ENCODE results near the gene SRRM2.

SRRM2 gene

GRCh38 chr16:2799205-2799858 lies 46.9 kb downstream of the SRRM2 start:
- DNase-seq, result no peak

DNA sequence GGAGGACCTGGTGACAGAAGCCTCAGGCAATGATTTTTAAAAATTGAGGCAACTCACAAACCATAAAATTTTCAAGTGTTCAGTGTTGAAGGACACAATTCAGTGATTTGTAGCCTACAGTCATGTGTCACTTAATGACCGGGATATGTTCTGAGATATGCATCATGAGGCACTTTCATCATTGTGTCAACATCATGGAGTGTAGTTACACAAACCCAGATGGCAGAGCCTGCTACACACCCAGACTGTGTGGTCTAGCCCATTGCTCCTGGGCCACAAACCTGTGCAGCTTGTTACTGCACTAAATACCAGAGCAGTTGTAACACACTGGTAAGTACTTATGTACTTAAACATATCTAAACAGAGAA lies 47.4 kb downstream of the SRRM2 start:
- no peak for DNase-seq

GRCh38 chr16:2803545-2804195 lies 51.2 kb downstream of the SRRM2 start:
- DNase-seq, result no peak

DNA sequence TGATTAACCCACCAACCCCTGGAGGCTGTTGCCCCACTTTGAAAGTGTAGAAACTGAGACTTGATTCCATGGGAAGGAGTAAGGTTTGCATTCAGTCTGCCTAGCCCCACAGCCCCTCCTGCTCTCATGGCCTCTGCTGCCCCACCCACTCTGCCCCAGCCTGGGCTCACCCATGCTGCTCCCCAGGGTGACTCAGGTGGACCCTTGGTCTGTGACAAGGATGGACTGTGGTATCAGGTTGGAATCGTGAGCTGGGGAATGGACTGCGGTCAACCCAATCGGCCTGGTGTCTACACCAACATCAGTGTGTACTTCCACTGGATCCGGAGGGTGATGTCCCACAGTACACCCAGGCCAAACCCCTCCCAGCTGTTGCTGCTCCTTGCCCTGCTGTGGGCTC lies 52.3 kb downstream of the SRRM2 start:
- DNase-seq, result no peak

DNA sequence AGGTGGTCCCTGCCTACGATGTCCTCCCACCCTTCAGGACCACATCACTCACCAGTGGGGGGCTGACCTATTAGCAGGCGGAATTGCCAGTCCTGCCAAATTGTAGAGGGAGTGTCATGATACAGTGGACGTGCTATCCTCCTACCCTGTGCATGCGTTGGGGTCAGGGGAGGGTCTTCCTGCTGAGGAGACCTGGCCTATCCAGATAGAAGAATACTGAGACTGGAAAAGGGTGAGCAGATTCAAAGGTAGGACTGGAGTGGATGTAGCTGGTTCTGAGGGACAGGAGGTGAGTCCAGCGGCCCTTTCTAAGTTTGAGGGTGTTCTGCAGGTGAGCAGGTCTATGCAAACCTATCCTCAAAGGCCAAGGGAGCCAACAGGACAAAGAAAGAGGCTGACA lies 53.8 kb downstream of the SRRM2 start:
- DNase-seq, result no peak

GRCh38 chr16:2808181-2808580 lies 55.7 kb downstream of the SRRM2 start:
- DNase-seq, result no peak

GRCh38 chr16:2809149-2809760 lies 56.8 kb downstream of the SRRM2 start:
- no peak for DNase-seq

DNA sequence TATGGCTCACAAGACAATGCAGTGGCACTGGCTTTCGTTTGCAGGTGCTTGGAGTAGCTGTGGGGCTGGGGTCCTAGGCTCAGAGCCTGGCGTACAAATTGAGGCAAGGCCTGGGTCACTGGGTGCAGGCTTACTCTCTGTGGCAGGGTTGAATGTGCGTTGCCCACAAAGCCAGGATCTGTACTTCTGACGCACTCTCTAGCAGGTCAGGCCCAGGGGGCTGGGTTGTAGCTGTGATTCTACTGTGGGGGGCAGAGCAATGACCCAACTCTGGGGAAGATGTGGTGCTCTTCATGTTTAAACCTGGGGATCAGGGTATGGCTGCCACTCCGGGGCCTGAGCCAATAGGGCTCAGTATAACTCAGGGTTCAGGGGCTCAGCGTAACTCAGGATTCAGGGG lies 58.2 kb downstream of the SRRM2 start:
- no peak for DNase-seq

- no peak for DNase-seq
Measured at GRCh38 chr16:2811703-2812471, 59.4 kb downstream of the SRRM2 start.

- DNase-seq, result no peak
Measured at GRCh38 chr16:2813771-2814221, 61.4 kb downstream of the SRRM2 start.

- no peak for DNase-seq
Measured at GRCh38 chr16:2814551-2815298, 62.3 kb downstream of the SRRM2 start.

DNA sequence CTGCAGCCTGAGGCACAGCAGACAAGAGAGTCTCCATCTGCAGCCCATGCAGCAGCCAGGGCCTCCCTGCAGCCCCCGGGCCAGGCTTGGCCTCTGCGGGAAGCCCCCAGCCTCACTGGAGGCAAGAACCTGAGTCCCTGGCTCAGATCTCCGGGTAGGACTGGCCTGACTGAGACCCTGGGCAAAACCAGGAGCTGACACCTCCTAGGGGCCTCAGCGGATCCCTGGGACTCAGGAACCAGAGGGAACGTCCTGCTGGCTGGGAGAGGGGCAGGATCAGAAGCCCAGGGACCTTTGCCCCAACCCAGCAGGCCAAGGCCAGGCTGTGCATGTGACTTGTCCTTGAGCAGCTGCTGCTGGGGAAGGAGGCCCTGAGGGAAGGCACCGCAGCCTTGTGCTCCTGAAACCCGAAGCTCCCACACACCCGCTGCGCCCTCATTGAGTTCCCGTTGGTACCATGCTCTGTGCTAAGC lies 62.9 kb downstream of the SRRM2 start:
- no peak for DNase-seq

- DNase-seq, result no peak
Measured at GRCh38 chr16:2816751-2817339, 64.4 kb downstream of the SRRM2 start, which contains the start of gene PRSS21. PRSS21 (plus strand) TSS chr16:2817237; CDS start chr16:2817269, 32 bp downstream.

GRCh38 chr16:2817340-2818271 lies 65.2 kb downstream of the SRRM2 start:
- DNase-seq, result no peak

DNA sequence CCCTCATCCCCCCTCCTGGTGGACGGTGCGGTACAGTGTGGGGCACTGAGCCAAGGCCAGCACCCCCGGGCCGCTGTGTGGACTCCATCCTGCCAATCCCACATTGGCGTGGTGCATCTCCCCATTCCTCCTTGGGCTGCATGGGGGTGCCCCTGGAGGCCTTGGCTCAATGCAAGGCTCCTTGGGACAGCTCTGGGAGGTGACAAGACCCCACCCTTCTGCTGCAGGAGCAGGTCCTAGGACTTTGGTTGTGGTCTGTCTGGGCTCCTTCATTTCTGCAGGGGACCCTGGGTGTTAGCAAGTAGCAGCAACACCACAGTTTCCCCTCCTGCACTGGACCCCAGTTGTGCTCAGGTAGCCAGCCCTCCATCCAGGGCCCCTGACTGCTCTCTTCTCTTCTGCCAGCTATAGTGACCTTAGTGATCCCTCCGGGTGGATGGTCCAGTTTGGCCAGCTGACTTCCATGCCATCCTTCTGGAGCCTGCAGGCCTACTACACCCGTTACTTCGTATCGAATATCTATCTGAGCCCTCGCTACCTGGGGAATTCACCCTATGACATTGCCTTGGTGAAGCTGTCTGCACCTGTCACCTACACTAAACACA lies 65.9 kb downstream of the SRRM2 start:
- DNase-seq, result no peak

GRCh38 chr16:2819179-2819938 lies 66.9 kb downstream of the SRRM2 start:
- DNase-seq, result no peak

- DNase-seq, result no peak
Measured at GRCh38 chr16:2819939-2820835, 67.7 kb downstream of the SRRM2 start.
